ENCODE data around the gene MPPED2. TPM values are rescaled to one million over a fixed set of nuclear protein-coding genes. Genes with fewer than 3 reads are reported as not detected.

MPPED2 gene
- total RNA-seq, 6 experiments from 2014 or later = not detected

GRCh38 chr11:30445056-30445455, 141.1 kb downstream of the MPPED2 start:
- DNase-seq = no peak
- Mint-ChIP-seq H3K27ac (no peak overlapping the region), H3K4me1 (ENCODE audit: low read depth) (no peaks in the 10 kb centered on the region), H3K27me3 (ENCODE audit: insufficient read depth) (no peaks in the 10 kb centered on the region; the same call in 1 of the 2 replicates), H3K36me3 (ENCODE audit: low read depth) (no peaks in the 10 kb centered on the region), H3K9me3 (peaks cover 36% of the 10 kb centered on the region), H3K4me3 (no peak overlapping the region)
- TF ChIP-seq CTCF (IDR thresholded peaks at IDR 0.05) = no peak

- H3K36me3 Mint-ChIP-seq (ENCODE audit: low read depth) = no peaks in the 10 kb centered on the region
- DNase-seq = no peak
- H3K4me1 Mint-ChIP-seq (ENCODE audit: low read depth) = no peaks in the 10 kb centered on the region
- H3K9me3 Mint-ChIP-seq = peaks cover 31% of the 10 kb centered on the region
- H3K27ac Mint-ChIP-seq = no peak overlapping the region
- H3K27me3 Mint-ChIP-seq (ENCODE audit: insufficient read depth) = no peaks in the 10 kb centered on the region
- H3K4me3 Mint-ChIP-seq = no peak overlapping the region
- TF ChIP-seq CTCF (IDR thresholded peaks at IDR 0.05) = no peak
These were observed 145.6 kb downstream of the MPPED2 start for GRCh38 chr11:30440510-30440909.

GRCh38 chr11:30436801-30437200, 149.4 kb downstream of the MPPED2 start:
- Mint-ChIP-seq H3K27me3 (ENCODE audit: insufficient read depth) (no peaks in the 10 kb centered on the region), H3K9me3 (peaks cover 35% of the 10 kb centered on the region), H3K4me1 (ENCODE audit: low read depth) (no peaks in the 10 kb centered on the region)

GRCh38 chr11:30435488-30435887, 150.7 kb downstream of the MPPED2 start:
- no peaks in the 10 kb centered on the region for H3K27me3 Mint-ChIP-seq (ENCODE audit: insufficient read depth)
- H3K4me1 Mint-ChIP-seq (ENCODE audit: low read depth) = no peaks in the 10 kb centered on the region
- H3K36me3 Mint-ChIP-seq (ENCODE audit: low read depth) = no peaks in the 10 kb centered on the region
- DNase-seq = no peak
- H3K4me3 Mint-ChIP-seq = no peak overlapping the region
- peaks cover 23% of the 10 kb centered on the region for H3K9me3 Mint-ChIP-seq
- H3K27ac Mint-ChIP-seq = no peak overlapping the region
- no peak for TF ChIP-seq CTCF (IDR thresholded peaks at IDR 0.05)

More at GRCh38 chr11:30436801-30437200, 149.4 kb downstream of the MPPED2 start:
- TF ChIP-seq CTCF (IDR thresholded peaks at IDR 0.05) = no peak
- H3K27ac Mint-ChIP-seq = no peak overlapping the region
- no peak overlapping the region for H3K4me3 Mint-ChIP-seq
- no peak for DNase-seq
- H3K36me3 Mint-ChIP-seq (ENCODE audit: low read depth) = no peaks in the 10 kb centered on the region

- no peak for TF ChIP-seq CTCF (IDR thresholded peaks at IDR 0.05)
- Mint-ChIP-seq H3K4me3 (no peak overlapping the region), H3K27me3 (ENCODE audit: insufficient read depth) (no peaks in the 10 kb centered on the region), H3K36me3 (ENCODE audit: low read depth) (no peaks in the 10 kb centered on the region), H3K4me1 (ENCODE audit: low read depth) (no peaks in the 10 kb centered on the region), H3K27ac (no peak overlapping the region), H3K9me3 (peaks cover 23% of the 10 kb centered on the region)
- DNase-seq = no peak
These were observed 151.3 kb downstream of the MPPED2 start for GRCh38 chr11:30434901-30435300.

- H3K36me3 Mint-ChIP-seq (ENCODE audit: low read depth) = no peaks in the 10 kb centered on the region
- no peaks in the 10 kb centered on the region for H3K4me1 Mint-ChIP-seq (ENCODE audit: low read depth)
- TF ChIP-seq CTCF (IDR thresholded peaks at IDR 0.05) = no peak
- no peaks in the 10 kb centered on the region for H3K27me3 Mint-ChIP-seq (ENCODE audit: insufficient read depth)
- no peak overlapping the region for H3K4me3 Mint-ChIP-seq
- no peak overlapping the region for H3K27ac Mint-ChIP-seq
- peaks cover 21% of the 10 kb centered on the region for H3K9me3 Mint-ChIP-seq
- DNase-seq = no peak
These were observed 152.3 kb downstream of the MPPED2 start for GRCh38 chr11:30433831-30434230.
